DMS79 treated with DMSO at 0.1 percent for 48 hours (cell line): ENCODE data around the gene CRYGA.
A peak's percentile ranks its signal among the peaks of the same experiment; 100 is the strongest.
"Not testable (repeated sequence)": the region's sequence is repeated elsewhere in the genome, so short reads cannot be mapped to it uniquely, and the experiment has no call there.

Experiments
- DNase-seq: peaks from one replicate; lab custom pipeline; 2025; lab: John Stamatoyannopoulos, UW

Gene CRYGA

DNA sequence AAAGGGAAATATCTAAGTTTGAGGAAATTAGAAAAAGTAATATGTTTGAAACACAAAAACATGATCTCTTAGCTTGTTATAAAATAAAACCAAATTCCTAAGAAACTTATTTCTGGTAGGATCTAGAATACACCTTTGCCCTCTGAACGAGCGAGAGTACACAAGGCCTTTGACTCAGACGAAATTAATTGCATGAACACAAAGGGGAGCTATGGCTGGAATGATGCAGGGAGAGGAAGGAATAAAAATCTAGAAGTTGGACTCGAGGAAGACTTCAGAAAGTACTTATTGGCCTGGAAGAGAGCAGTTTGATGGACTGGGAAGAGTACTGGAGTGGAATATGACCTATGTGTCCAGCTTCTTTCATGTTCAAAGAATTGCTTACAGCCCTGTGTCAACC lies 38.1 kb downstream of the CRYGA start:
- no peak for DNase-seq

GRCh38 chr2:208124013-208124715 lies 39.2 kb downstream of the CRYGA start, which contains the start of gene CRYGD:
CRYGD (minus strand) TSS chr2:208124524; CDS start chr2:208124473, 51 bp downstream.
- not testable (repeated sequence) for DNase-seq

DNA sequence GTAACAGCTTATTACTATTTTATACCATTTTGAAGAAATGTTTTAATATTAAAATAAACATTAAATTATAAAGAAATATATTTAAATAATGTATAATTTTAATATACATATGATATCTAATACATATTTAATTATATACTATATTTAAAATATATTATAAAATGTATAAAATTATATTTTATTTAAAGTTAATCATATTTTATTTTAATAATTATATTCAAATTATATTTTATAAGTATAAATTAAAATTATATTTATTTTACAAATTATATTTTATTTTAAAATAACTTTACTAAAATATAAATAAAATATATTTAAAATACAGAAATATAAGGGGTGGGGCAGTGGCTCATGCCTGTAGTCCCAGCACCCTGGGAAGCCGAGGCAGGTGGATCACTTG lies 41.1 kb downstream of the CRYGA start:
- no peak for DNase-seq

- DNase-seq, result no peak
Observed at GRCh38 chr2:208118918-208119317, 44.5 kb downstream of the CRYGA start.

- DNase-seq, result not testable (repeated sequence)
Observed at GRCh38 chr2:208117390-208117789, 46.0 kb downstream of the CRYGA start.

GRCh38 chr2:208112969-208113368 lies 50.4 kb downstream of the CRYGA start:
- peak; percentile 40 for DNase-seq

DNA sequence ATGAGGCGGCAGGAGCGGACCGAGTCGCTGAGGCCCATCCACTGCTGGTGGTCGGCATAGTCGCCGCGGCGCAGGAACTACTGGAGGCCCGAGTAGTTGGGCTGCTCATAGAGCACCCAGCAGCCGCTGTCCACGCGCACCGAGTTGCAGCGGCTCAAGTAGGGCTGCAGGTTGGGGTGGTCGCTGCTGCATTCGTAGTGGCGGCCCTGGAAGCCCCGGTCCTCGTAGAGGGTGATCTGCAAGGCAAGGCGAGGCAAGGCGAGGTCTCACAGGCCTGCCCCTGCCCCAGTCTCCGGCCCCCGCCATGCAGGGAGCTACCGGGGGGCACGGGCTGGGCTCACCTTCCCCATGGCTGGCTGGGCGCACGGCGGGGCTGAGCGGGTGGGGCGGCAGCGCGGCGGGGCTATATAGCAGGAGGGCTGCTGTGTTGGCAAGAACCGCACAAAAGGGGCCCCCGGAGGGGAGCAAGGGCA lies 51.1 kb downstream of the CRYGA start:
- not testable (repeated sequence) for DNase-seq
